Measurements from ENCODE around the gene ARL8B. TPM values are rescaled to one million over a fixed set of nuclear protein-coding genes. Genes with fewer than 3 reads are reported as not detected.
"Not testable (repeated sequence)": the region's sequence is repeated elsewhere in the genome, so short reads cannot be mapped to it uniquely, and the experiment has no call there.

The ARL8B gene
- polyA plus RNA-seq, 1 donor = 39.9 TPM

- no peak for DNase-seq (ENCODE audit: low read depth)
Observed at GRCh38 chr3:5144316-5144994, 22.4 kb downstream of the ARL8B start.

GRCh38 chr3:5145120-5145519 lies 23.0 kb downstream of the ARL8B start:
- DNase-seq (ENCODE audit: low read depth) = no peak

- not testable (repeated sequence) for DNase-seq (ENCODE audit: low read depth)
Observed at GRCh38 chr3:5147152-5147551, 25.1 kb downstream of the ARL8B start.

- no peak for DNase-seq (ENCODE audit: low read depth)
Observed at GRCh38 chr3:5149306-5149880, 27.3 kb downstream of the ARL8B start.

GRCh38 chr3:5151586-5151985 lies 29.5 kb downstream of the ARL8B start:
- no peak for DNase-seq (ENCODE audit: low read depth)

- no peak for DNase-seq (ENCODE audit: low read depth)
Observed at GRCh38 chr3:5153074-5153473, 31.0 kb downstream of the ARL8B start.

GRCh38 chr3:5155241-5155640 lies 33.1 kb downstream of the ARL8B start:
- DNase-seq (ENCODE audit: low read depth) = no peak

GRCh38 chr3:5160321-5160720 lies 38.2 kb downstream of the ARL8B start:
- DNase-seq (ENCODE audit: low read depth) = no peak

- DNase-seq (ENCODE audit: low read depth) = no peak
Observed at GRCh38 chr3:5160940-5161858, 39.1 kb downstream of the ARL8B start.

GRCh38 chr3:5162102-5162501 lies 40.0 kb downstream of the ARL8B start:
- DNase-seq (ENCODE audit: low read depth) = no peak

- DNase-seq (ENCODE audit: low read depth) = no peak
Observed at GRCh38 chr3:5165698-5166097, 43.6 kb downstream of the ARL8B start.

GRCh38 chr3:5166846-5167245 lies 44.8 kb downstream of the ARL8B start:
- DNase-seq (ENCODE audit: low read depth) = no peak

- no peak for DNase-seq (ENCODE audit: low read depth)
Observed at GRCh38 chr3:5168110-5168509, 46.0 kb downstream of the ARL8B start.

- DNase-seq (ENCODE audit: low read depth) = no peak
Observed at GRCh38 chr3:5169807-5170206, 47.7 kb downstream of the ARL8B start.

- no peak for DNase-seq (ENCODE audit: low read depth)
Observed at GRCh38 chr3:5170975-5171374, 48.9 kb downstream of the ARL8B start.

GRCh38 chr3:5172018-5172417 lies 49.9 kb downstream of the ARL8B start:
- no peak for DNase-seq (ENCODE audit: low read depth)

- not testable (repeated sequence) for DNase-seq (ENCODE audit: low read depth)
Observed at GRCh38 chr3:5179036-5179435, 56.9 kb downstream of the ARL8B start.

GRCh38 chr3:5181469-5182141 lies 59.5 kb downstream of the ARL8B start:
- DNase-seq (ENCODE audit: low read depth) = no peak

- not testable (repeated sequence) for DNase-seq (ENCODE audit: low read depth)
Observed at GRCh38 chr3:5183714-5184113, 61.6 kb downstream of the ARL8B start.

GRCh38 chr3:5184499-5184898 lies 62.4 kb downstream of the ARL8B start:
- no peak for DNase-seq (ENCODE audit: low read depth)

GRCh38 chr3:5185093-5185673 lies 63.1 kb downstream of the ARL8B start:
- no peak for DNase-seq (ENCODE audit: low read depth)

Measured in forelimb muscle (tissue), 1 donor.